Measurements from ENCODE around the gene TNFRSF4.

TNFRSF4 gene

GRCh38 chr1:1218524-1219200 lies 4.7 kb upstream of the TNFRSF4 start:
- POLR2A ChIA-PET, result no interaction called here
- no peak for DNase-seq (ENCODE audit: extremely low spot score)
- CTCF ChIA-PET, result no interaction called here
- TF ChIP-seq FOXM1 (IDR thresholded peaks at IDR 0.05; ENCODE audit: borderline replicate concordance) (no peak), SUZ12 (IDR thresholded peaks at IDR 0.05) (no peak), CTBP1 (IDR thresholded peaks at IDR 0.05; ENCODE audit: borderline replicate concordance) (no peak), ARNT (IDR thresholded peaks at IDR 0.05) (no peak), LEF1 (IDR thresholded peaks at IDR 0.05; ENCODE audit: borderline replicate concordance) (no peak), SP1 (IDR thresholded peaks at IDR 0.05) (no peak), NFRKB (IDR thresholded peaks at IDR 0.05) (no peak), HDGF (IDR thresholded peaks at IDR 0.05; ENCODE audit: borderline replicate concordance) (no peak), TARDBP (IDR thresholded peaks at IDR 0.05) (no peak), L3MBTL2 (conservative IDR thresholded peaks at IDR 0.05) (no peak), PKNOX1 (IDR thresholded peaks at IDR 0.05) (no peak), FOXA1 (IDR thresholded peaks at IDR 0.05) (no peak), BHLHE40 (IDR thresholded peaks at IDR 0.05; ENCODE audit: borderline replicate concordance) (no peak), ELF4 (IDR thresholded peaks at IDR 0.05) (no peak), FOXK2 (IDR thresholded peaks at IDR 0.05) (no peak)

- DNase-seq (ENCODE audit: extremely low spot score), result no peak
- POLR2A ChIA-PET, result no interaction called here
- CTCF ChIA-PET, result no interaction called here
- no peak for TF ChIP-seq TARDBP (IDR thresholded peaks at IDR 0.05)
- TF ChIP-seq SP1 (IDR thresholded peaks at IDR 0.05), result no peak
- no peak for TF ChIP-seq FOXA1 (IDR thresholded peaks at IDR 0.05)
- TF ChIP-seq LEF1 (IDR thresholded peaks at IDR 0.05; ENCODE audit: borderline replicate concordance), result no peak
- TF ChIP-seq ZNF384 (IDR thresholded peaks at IDR 0.05), result no peak
- no peak for TF ChIP-seq NFRKB (IDR thresholded peaks at IDR 0.05)
- TF ChIP-seq BHLHE40 (IDR thresholded peaks at IDR 0.05; ENCODE audit: borderline replicate concordance), result no peak
- no peak for TF ChIP-seq FOXK2 (IDR thresholded peaks at IDR 0.05)
- no peak for TF ChIP-seq PKNOX1 (IDR thresholded peaks at IDR 0.05)
- no peak for TF ChIP-seq SUZ12 (IDR thresholded peaks at IDR 0.05)
- TF ChIP-seq ELF4 (IDR thresholded peaks at IDR 0.05), result no peak
- TF ChIP-seq L3MBTL2 (conservative IDR thresholded peaks at IDR 0.05), result no peak
- TF ChIP-seq ARNT (IDR thresholded peaks at IDR 0.05), result no peak
- no peak for TF ChIP-seq HDGF (IDR thresholded peaks at IDR 0.05; ENCODE audit: borderline replicate concordance)
- no peak for TF ChIP-seq CTBP1 (IDR thresholded peaks at IDR 0.05; ENCODE audit: borderline replicate concordance)
- TF ChIP-seq FOXM1 (IDR thresholded peaks at IDR 0.05; ENCODE audit: borderline replicate concordance), result no peak
Measured at GRCh38 chr1:1217621-1218523, 3.9 kb upstream of the TNFRSF4 start.

GRCh38 chr1:1216770-1217620 lies 3.0 kb upstream of the TNFRSF4 start:
- TF ChIP-seq SUZ12 (IDR thresholded peaks at IDR 0.05), result no peak
- TF ChIP-seq BHLHE40 (IDR thresholded peaks at IDR 0.05; ENCODE audit: borderline replicate concordance), result no peak
- no peak for TF ChIP-seq LEF1 (IDR thresholded peaks at IDR 0.05; ENCODE audit: borderline replicate concordance)
- TF ChIP-seq FOXK2 (IDR thresholded peaks at IDR 0.05), result no peak
- no peak for TF ChIP-seq CTBP1 (IDR thresholded peaks at IDR 0.05; ENCODE audit: borderline replicate concordance)
- no peak for TF ChIP-seq ELF4 (IDR thresholded peaks at IDR 0.05)
- no peak for TF ChIP-seq NFRKB (IDR thresholded peaks at IDR 0.05)
- no peak for TF ChIP-seq TARDBP (IDR thresholded peaks at IDR 0.05)
- DNase-seq (ENCODE audit: extremely low spot score), result no peak
- CTCF ChIA-PET, result no interaction called here
- POLR2A ChIA-PET, result no interaction called here

- DNase-seq (ENCODE audit: extremely low spot score), result no peak
- no peak for TF ChIP-seq FOXK2 (IDR thresholded peaks at IDR 0.05)
- TF ChIP-seq L3MBTL2 (conservative IDR thresholded peaks at IDR 0.05), result no peak
- TF ChIP-seq PKNOX1 (IDR thresholded peaks at IDR 0.05), result no peak
- TF ChIP-seq CTBP1 (IDR thresholded peaks at IDR 0.05; ENCODE audit: borderline replicate concordance), result no peak
- no peak for TF ChIP-seq BHLHE40 (IDR thresholded peaks at IDR 0.05; ENCODE audit: borderline replicate concordance)
- no peak for TF ChIP-seq SUZ12 (IDR thresholded peaks at IDR 0.05)
- TF ChIP-seq ZNF384 (IDR thresholded peaks at IDR 0.05), result no peak
- no peak for TF ChIP-seq ELF4 (IDR thresholded peaks at IDR 0.05)
- no peak for TF ChIP-seq SP1 (IDR thresholded peaks at IDR 0.05)
- no peak for TF ChIP-seq NFRKB (IDR thresholded peaks at IDR 0.05)
- TF ChIP-seq ARNT (IDR thresholded peaks at IDR 0.05), result no peak
- TF ChIP-seq FOXM1 (IDR thresholded peaks at IDR 0.05; ENCODE audit: borderline replicate concordance), result no peak
- TF ChIP-seq FOXA1 (IDR thresholded peaks at IDR 0.05), result no peak
- no peak for TF ChIP-seq HDGF (IDR thresholded peaks at IDR 0.05; ENCODE audit: borderline replicate concordance)
- TF ChIP-seq LEF1 (IDR thresholded peaks at IDR 0.05; ENCODE audit: borderline replicate concordance), result no peak
- TF ChIP-seq TARDBP (IDR thresholded peaks at IDR 0.05), result no peak
- CTCF ChIA-PET, result no interaction called here
- POLR2A ChIA-PET, result no interaction called here
Measured at GRCh38 chr1:1215881-1216605, 2.1 kb upstream of the TNFRSF4 start.
